HepG2 (cell line): Measurements from ENCODE around the gene CERS6. TPM values are rescaled to one million over a fixed set of nuclear protein-coding genes. Genes with fewer than 3 reads are reported as not detected.

Experiments
- ATAC-seq: fragments of 200-7000 bp; cut with Tn5 transposase; 3 replicates; pipeline ENCODE4 v1.9.1; 2020; ENCODE audit warnings: mild to moderate bottlenecking, moderate library complexity
- BruUV-seq: library from RNA; stranded (reverse); fragments of 400-500 nt; replicated peaks from 2 replicates; lab custom pipeline; 2021; lab: Mats Ljungman, UMichigan
- CTCF ChIA-PET: fragments of 300-600 bp; formaldehyde crosslinking; extraction: SDS; loops from one replicate; lab custom pipeline; 2021; ENCODE audit warnings: low total read pairs, inconsistent platforms, low intra/inter-chr PET ratio; lab: Yijun Ruan, JAX
- POLR2A ChIA-PET: fragments of 350-600 bp; sonication (Branson Sonifier 250); formaldehyde crosslinking; loops from one replicate; lab custom pipeline; 2020; ENCODE audit warnings: antibody characterized with exemption, inconsistent platforms; lab: Yijun Ruan, JAX
- DNase-seq: peaks from one replicate; pipeline ENCODE4 v3.0.0-alpha.2; 2015; ENCODE audit warnings: low spot score
- FAIRE-seq: peaks from 3 replicates; lab custom pipeline; 2011; peaks lifted over from hg19 to GRCh38; lab: Jason Lieb, UNC
- H2AFZ ChIP-seq: one replicate; pipeline ENCODE4 v1.6.1; 2011; ENCODE audit warnings: low read length, inconsistent platforms
- H3K27ac ChIP-seq: fragments of 300-600 bp; 3 replicates; pipeline ENCODE4 v1.8.0; 2011; ENCODE audit warnings: mixed run types, mild to moderate bottlenecking, mixed read lengths, low read length, inconsistent platforms; ENCODE audit not compliant: insufficient read depth; ENCODE audit errors: extremely low read length
- H3K27me3 ChIP-seq, 2 experiments: fragments of 200-600 bp in 1 of 2; 2 replicates in 1 of 2; 3 replicates in 1 of 2; pipeline versions ENCODE4 v1.6.0 to v1.8.0; 2011; ENCODE audit warnings: low read length in 2 of 2, mild to moderate bottlenecking in 2 of 2, moderate library complexity in 2 of 2, inconsistent platforms in 1 of 2; ENCODE audit not compliant: insufficient read depth in 2 of 2, control insufficient read depth in 1 of 2
- H3K36me3 ChIP-seq, 2 experiments: fragments of 200-600 bp in 1 of 2; replicated peaks in 1 of 2; 2 replicates in 1 of 2; 3 replicates in 1 of 2; pipeline versions ENCODE4 v1.5.1 to v1.8.0; 2011; ENCODE audit warnings: low read length in 2 of 2, inconsistent platforms in 1 of 2; ENCODE audit not compliant: insufficient read depth in 2 of 2, control insufficient read depth in 1 of 2
- H3K4me1 ChIP-seq: 2 replicates; pipeline ENCODE4 v1.5.1; 2012; ENCODE audit warnings: low read length, inconsistent platforms; ENCODE audit not compliant: insufficient read depth
- H3K4me2 ChIP-seq: 2 replicates; pipeline ENCODE4 v1.6.0; 2011; ENCODE audit warnings: low read depth, low read length, inconsistent platforms
- H3K4me3 ChIP-seq, 3 experiments: fragments of 200-600 bp in 1 of 3; sonication (generic), shearing (Covaris generic) in 1 of 3; replicated peaks in 1 of 3; 2 replicates each; pipeline ENCODE4 v1.5.1; 2011 to 2016; ENCODE audit warnings: low read length in 3 of 3, inconsistent platforms in 2 of 3, low read depth in 2 of 3, mild to moderate bottlenecking in 2 of 3, control low read depth in 1 of 3, mixed read lengths in 1 of 3; ENCODE audit not compliant: insufficient read depth in 1 of 3
- H3K79me2 ChIP-seq: one replicate; pipeline ENCODE4 v1.6.1; 2011; ENCODE audit warnings: low read length, inconsistent platforms; ENCODE audit not compliant: insufficient read depth
- H3K9ac ChIP-seq: 2 replicates; pipeline ENCODE4 v1.6.0; 2011; ENCODE audit warnings: mild to moderate bottlenecking, low read depth, low read length, inconsistent platforms; ENCODE audit not compliant: insufficient read depth
- H3K9me3 ChIP-seq: 2 replicates; pipeline ENCODE4 v1.5.1; 2012; ENCODE audit warnings: mild to moderate bottlenecking, low read length
- H4K20me1 ChIP-seq: 2 replicates; pipeline ENCODE4 v1.6.0; 2011; ENCODE audit warnings: inconsistent platforms, mild to moderate bottlenecking, low read length, moderate library complexity; ENCODE audit not compliant: insufficient read depth
- CHD4 ChIP-seq: fragments of 200-600 bp; sonication (generic); IDR thresholded peaks from 2 replicates; pipeline ENCODE4 v1.7.0; 2017; ENCODE audit warnings: mild to moderate bottlenecking, low read length, borderline replicate concordance
- FOXP1 ChIP-seq, 2 experiments: fragments of 450-650 bp in 1 of 2; IDR thresholded peaks; 2 replicates each; pipeline ENCODE4 v1.6.1; 2017 to 2018; ENCODE audit warnings: antibody characterized with exemption in 1 of 2
- HNRNPK ChIP-seq: fragments of 200-400 bp; formaldehyde crosslinking; IDR thresholded peaks from 2 replicates; pipeline ENCODE4 v1.6.1; 2018; ENCODE audit warnings: low read length, low read depth, moderate library complexity, mild to moderate bottlenecking; ENCODE audit not compliant: poor library complexity, severe bottlenecking
- MEIS2 ChIP-seq: sonication (generic); formaldehyde crosslinking; IDR thresholded peaks from 2 replicates; pipeline ENCODE4 v1.9.0; 2021; ENCODE audit warnings: mild to moderate bottlenecking, missing genetic modification reagents
- MTF2 ChIP-seq: sonication (generic); formaldehyde crosslinking; IDR thresholded peaks from 2 replicates; pipeline ENCODE4 v1.5.0; 2020; ENCODE audit warnings: missing genetic modification reagents, borderline replicate concordance
- MYNN ChIP-seq: sonication (generic); formaldehyde crosslinking; IDR thresholded peaks from 2 replicates; pipeline ENCODE4 v1.4.0; 2020; ENCODE audit warnings: mild to moderate bottlenecking, low read depth, missing genetic modification reagents
- NFRKB ChIP-seq: fragments of 450-650 bp; IDR thresholded peaks from 2 replicates; pipeline ENCODE4 v1.6.1; 2017
- PAF1 ChIP-seq: IDR thresholded peaks from 2 replicates; pipeline ENCODE4 v1.6.1; 2016; ENCODE audit warnings: missing genetic modification reagents, missing compliant biosample characterization
- PAX8 ChIP-seq: sonication (generic); formaldehyde crosslinking; IDR thresholded peaks from 2 replicates; pipeline ENCODE4 v1.8.0; 2022; ENCODE audit warnings: mild to moderate bottlenecking, missing genetic modification reagents, borderline replicate concordance
- RFX1 ChIP-seq: fragments of 450-650 bp; IDR thresholded peaks from 2 replicates; pipeline ENCODE4 v1.6.1; 2017
- SMC3 ChIP-seq: IDR thresholded peaks from 2 replicates; pipeline ENCODE4 v1.6.1; 2011; ENCODE audit warnings: low read length, improper control_type of control experiment
- SUZ12 ChIP-seq: fragments of 150-350 bp; IDR thresholded peaks from 2 replicates; pipeline ENCODE4 v1.6.1; 2014; ENCODE audit warnings: low read depth, low read length
- ZBTB8A ChIP-seq: sonication (generic); formaldehyde crosslinking; IDR thresholded peaks from 2 replicates; pipeline ENCODE4 v1.4.0; 2020; ENCODE audit warnings: mild to moderate bottlenecking, low read depth, missing genetic modification reagents, borderline replicate concordance
- ZNF274 ChIP-seq: sonication (generic); formaldehyde crosslinking; IDR thresholded peaks from 2 replicates; pipeline ENCODE4 v1.5.1; 2020; ENCODE audit warnings: mild to moderate bottlenecking, missing genetic modification reagents
- ZNF451 ChIP-seq: sonication (generic); formaldehyde crosslinking; IDR thresholded peaks from 2 replicates; pipeline ENCODE4 v1.5.0; 2020; ENCODE audit warnings: mild to moderate bottlenecking, missing genetic modification reagents
- ZNF616 ChIP-seq: sonication (generic); formaldehyde crosslinking; IDR thresholded peaks from 2 replicates; pipeline ENCODE4 v1.5.0; 2020; ENCODE audit warnings: low read depth, mild to moderate bottlenecking, missing genetic modification reagents
- WGBS: methylation state at CpG from one replicate; pipeline ENCODE4 v1.1.6; 2017; ENCODE audit warnings: low lambda C conversion rate; 5-methylcytosine and 5-hydroxymethylcytosine counted together
- in situ Hi-C: cut with HindIII; loops from 2 replicates; pipeline ENCODE4 v1.10.0; 2017; ENCODE audit warnings: low pct_unique_long_range_greater_than_20kb; ENCODE audit not compliant: extremely low pct_ligation_motif_present
- intact Hi-C: fragments of 100-400 bp; cut with micrococcal nuclease; formaldehyde crosslinking; loops from one replicate; pipeline ENCODE4 v1.10.0; 2022; ENCODE audit not compliant: unreplicated experiment
- polyA plus RNA-seq, 8 experiments: library from polyadenylated mRNA; depleted of rRNA in 3 of 8; stranded (reverse) in 7 of 8; unstranded in 1 of 8; fragments of >200 nt; fragmentation: Illumina TruSeq in 4 of 8; extraction: Trizol in 4 of 8; gene quantifications; 2 replicates each; pipeline versions ENCODE4 v1.2.1 to v1.2.3, GENCODE V29; 2011 to 2016; ENCODE audit warnings: low read depth in 4 of 8, missing spikeins in 1 of 8, mixed read lengths in 1 of 8; ENCODE audit not compliant: insufficient read depth in 1 of 8
- total RNA-seq, 5 experiments: library from RNA; depleted of rRNA; stranded (reverse); fragments of >200 nt; fragmentation: Illumina TruSeq; extraction: Trizol; gene quantifications; 2 replicates each; pipeline ENCODE4 v1.2.3, GENCODE V29; 2016; ENCODE audit warnings: low read depth in 1 of 5
- TF ChIP-seq, protein P1 (sequence below): sonication (generic); formaldehyde crosslinking; IDR thresholded peaks from 2 replicates; pipeline ENCODE4 v1.5.0; 2020; ENCODE audit warnings: missing genetic modification reagents
- TF ChIP-seq, protein P2 (sequence below): fragments of 450-650 bp; IDR thresholded peaks from 2 replicates; pipeline ENCODE4 v1.6.1; 2016

The CERS6 gene
- total and polyA plus RNA-seq, 2 of the 13 experiments (the other 11 are each of a cell fraction or from before 2014, with no cell fraction given) = 10.1 to 20.3 TPM

DNA sequence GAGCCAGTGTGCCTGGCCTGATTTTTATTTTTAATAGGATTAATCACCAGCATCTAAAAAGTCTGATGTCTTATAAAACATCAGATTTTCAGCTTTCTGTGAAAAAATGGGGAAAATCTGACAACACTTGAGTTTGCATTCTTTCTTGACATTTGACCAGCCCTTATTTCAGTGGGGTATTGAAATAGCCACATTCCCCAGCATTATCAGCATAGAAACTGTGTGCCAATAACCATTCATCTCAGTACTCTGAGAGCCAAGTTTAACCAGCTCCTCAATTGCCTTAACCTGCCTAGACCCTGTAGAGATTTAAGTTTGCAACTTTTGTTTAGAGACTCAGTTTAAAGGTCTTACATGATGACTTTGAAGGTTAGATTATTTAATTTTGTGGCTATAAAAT lies 155.0 kb downstream of the CERS6 start:
- ATAC-seq (no peak), DNase-seq (no peak), FAIRE-seq (no peak)
- intact Hi-C loops = no loop called here
- H3K9me3 ChIP-seq = no peaks in the 10 kb centered on the region; the same call in 1 of the 2 replicates
- ChIA-PET CTCF (no interaction called here), POLR2A (no interaction called here)
- in situ Hi-C loops = no loop called here
- H3K27me3 ChIP-seq = no peaks in the 10 kb centered on the region
- BruUV-seq = no TSS peak
- H3K4me1 ChIP-seq = peaks cover 6% of the 10 kb centered on the region
- no peak overlapping the region for H3K4me3 ChIP-seq
- TF ChIP-seq, protein P1, sequence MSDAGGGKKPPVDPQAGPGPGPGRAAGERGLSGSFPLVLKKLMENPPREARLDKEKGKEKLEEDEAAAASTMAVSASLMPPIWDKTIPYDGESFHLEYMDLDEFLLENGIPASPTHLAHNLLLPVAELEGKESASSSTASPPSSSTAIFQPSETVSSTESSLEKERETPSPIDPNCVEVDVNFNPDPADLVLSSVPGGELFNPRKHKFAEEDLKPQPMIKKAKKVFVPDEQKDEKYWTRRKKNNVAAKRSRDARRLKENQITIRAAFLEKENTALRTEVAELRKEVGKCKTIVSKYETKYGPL (CRISPR knock-in tag) = no peak
- no peak for TF ChIP-seq ZNF451 (CRISPR knock-in tag)
- TF ChIP-seq RFX1 = no peak
- H3K27ac ChIP-seq = no peak overlapping the region
- no peaks in the 10 kb centered on the region for H3K36me3 ChIP-seq
- H3K4me2 ChIP-seq = no peak overlapping the region
- no peak overlapping the region for H3K9ac ChIP-seq
- H3K79me2 ChIP-seq = no peaks in the 10 kb centered on the region
- no peak overlapping the region for H2AFZ ChIP-seq
- no peaks in the 10 kb centered on the region; the same call in 1 of the 2 replicates for H4K20me1 ChIP-seq

DNA sequence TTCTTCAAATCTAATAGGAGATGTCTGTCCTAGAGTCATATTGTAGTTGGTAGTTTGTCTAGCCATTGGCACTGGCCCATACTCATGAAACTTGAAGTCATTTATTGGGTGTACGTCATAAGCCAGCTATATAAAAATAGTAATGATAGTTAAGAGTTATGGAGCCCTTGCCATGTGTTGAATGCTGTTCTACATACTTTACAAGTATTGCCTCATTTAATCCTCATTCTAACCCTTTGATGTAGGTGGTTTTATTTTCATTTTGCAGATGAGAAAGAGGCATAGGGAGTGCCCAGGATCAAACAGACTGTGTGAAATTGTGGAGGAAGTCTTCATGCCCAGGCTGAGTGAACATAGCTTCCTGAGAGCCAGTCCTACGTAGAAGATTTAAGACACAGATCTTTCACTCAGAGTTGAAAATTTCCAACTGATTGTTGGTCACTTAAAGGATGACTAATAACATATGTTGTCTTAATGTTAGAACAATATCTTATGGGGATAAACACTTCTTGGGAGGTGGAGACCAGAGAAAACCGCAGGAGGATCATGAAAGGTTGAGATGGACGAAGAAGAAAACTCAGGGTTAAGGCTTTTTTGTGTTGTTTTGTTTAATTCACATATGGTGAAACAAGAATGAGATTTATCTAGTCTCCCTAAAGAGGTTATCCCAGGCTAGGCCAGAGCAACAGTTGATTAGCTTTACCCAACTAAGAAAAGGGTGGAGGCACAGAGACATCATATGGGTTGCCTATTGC lies 156.0 kb downstream of the CERS6 start:
- H3K4me2 ChIP-seq = no peak overlapping the region
- TF ChIP-seq PAX8 (CRISPR knock-in tag) = no peak
- no peak for TF ChIP-seq NFRKB
- TF ChIP-seq MYNN = no peak
- no peak for TF ChIP-seq MTF2 (CRISPR knock-in tag)
- no peak for TF ChIP-seq MEIS2 (CRISPR knock-in tag)
- TF ChIP-seq FOXP1 (IDR thresholded peaks at IDR 0.05) = no peak
- no peak for TF ChIP-seq FOXP1 (CRISPR knock-in tag; IDR thresholded peaks at IDR 0.05)
- TF ChIP-seq, protein P2, sequence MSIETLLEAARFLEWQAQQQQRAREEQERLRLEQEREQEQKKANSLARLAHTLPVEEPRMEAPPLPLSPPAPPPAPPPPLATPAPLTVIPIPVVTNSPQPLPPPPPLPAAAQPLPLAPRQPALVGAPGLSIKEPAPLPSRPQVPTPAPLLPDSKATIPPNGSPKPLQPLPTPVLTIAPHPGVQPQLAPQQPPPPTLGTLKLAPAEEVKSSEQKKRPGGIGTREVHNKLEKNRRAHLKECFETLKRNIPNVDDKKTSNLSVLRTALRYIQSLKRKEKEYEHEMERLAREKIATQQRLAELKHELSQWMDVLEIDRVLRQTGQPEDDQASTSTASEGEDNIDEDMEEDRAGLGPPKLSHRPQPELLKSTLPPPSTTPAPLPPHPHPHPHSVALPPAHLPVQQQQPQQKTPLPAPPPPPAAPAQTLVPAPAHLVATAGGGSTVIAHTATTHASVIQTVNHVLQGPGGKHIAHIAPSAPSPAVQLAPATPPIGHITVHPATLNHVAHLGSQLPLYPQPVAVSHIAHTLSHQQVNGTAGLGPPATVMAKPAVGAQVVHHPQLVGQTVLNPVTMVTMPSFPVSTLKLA = no peak
- TF ChIP-seq SUZ12 = no peak
- TF ChIP-seq PAF1 (CRISPR knock-in tag) = no peak
- no peak for TF ChIP-seq CHD4
- no peak for TF ChIP-seq ZNF274
- TF ChIP-seq HNRNPK = no peak
- no peak for TF ChIP-seq ZBTB8A (CRISPR knock-in tag)
- TF ChIP-seq ZNF616 = no peak
- TF ChIP-seq SMC3 = no peak
- TF ChIP-seq, all 625 proteins: peak for 0
- Histone ChIP-seq H3K27ac (no peak overlapping the region), H4K20me1 (no peaks in the 10 kb centered on the region; the same call in 1 of the 2 replicates), H3K9me3 (no peaks in the 10 kb centered on the region), H3K4me3 (no peak overlapping the region), H3K36me3 (no peaks in the 10 kb centered on the region), H3K27me3 (no peaks in the 10 kb centered on the region), H3K9ac (no peak overlapping the region), H3K79me2 (no peaks in the 10 kb centered on the region), H2AFZ (no peak overlapping the region), H3K4me1 (peaks cover 6% of the 10 kb centered on the region)
- WGBS = 96% methylated on average over 4 of the region's 4 CpGs
- ChIA-PET CTCF (no interaction called here), POLR2A (no interaction called here)
- DNase-seq (no peak), ATAC-seq (no peak), FAIRE-seq (no peak)
- intact Hi-C loops = no loop called here
- in situ Hi-C loops = no loop called here
- BruUV-seq = no TSS peak
